Measurements from ENCODE around the gene CACNA1H.

- TF ChIP-seq CTCF (IDR thresholded peaks at IDR 0.05) (no peak), POLR2A (IDR thresholded peaks at IDR 0.05) (no peak)
Observed at GRCh38 chr16:1124291-1124690, 28.6 kb upstream of the CACNA1H start.

All from testis (tissue), 2 donors.